Activated T-cell treated with anti-CD3 and anti-CD28 coated beads, Interleukin-2, amount 50 U/mL, for 24 hours (primary cell): ENCODE data around the gene STK26.
A peak's percentile ranks its signal among the peaks of the same experiment; 100 is the strongest.
"Not testable (repeated sequence)": the region's sequence is repeated elsewhere in the genome, so short reads cannot be mapped to it uniquely, and the experiment has no call there.

ENCODE experiments used
- DNase-seq: peaks from one replicate; pipeline ENCODE4 v3.0.0-alpha.2; 2020
- H3K27ac Mint-ChIP-seq: 2 replicates; pipeline ENCODE4 v1.8.0; 2020; ENCODE audit warnings: mild to moderate bottlenecking, mixed read lengths
- H3K27me3 Mint-ChIP-seq: 2 replicates; pipeline ENCODE4 v1.8.0; 2020; ENCODE audit warnings: mixed read lengths
- H3K36me3 Mint-ChIP-seq: 2 replicates; pipeline ENCODE4 v1.8.0; 2020; ENCODE audit warnings: low read depth, mixed read lengths
- H3K4me1 Mint-ChIP-seq: 2 replicates; pipeline ENCODE4 v1.8.0; 2020; ENCODE audit warnings: low read depth, mixed read lengths
- H3K4me3 Mint-ChIP-seq: 2 replicates; pipeline ENCODE4 v1.8.0; 2020; ENCODE audit warnings: mild to moderate bottlenecking, moderate library complexity, mixed read lengths
- H3K9me3 Mint-ChIP-seq: 2 replicates; pipeline ENCODE4 v1.8.0; 2020; ENCODE audit warnings: mixed read lengths

STK26 gene

GRCh38 chrX:132022967-132023895 lies at the start of gene STK26:
TSS of gene STK26 (plus strand) at chrX:132023302. CDS start at chrX:132023618, 316 bp downstream.
- H3K4me1 Mint-ChIP-seq: peaks cover 33% of the 10 kb centered on the region
- peak within 1 kb of the TSS; percentile 90 for H3K4me3 Mint-ChIP-seq
- DNase-seq: peak; percentile 82
- H3K9me3 Mint-ChIP-seq: no peaks in the 10 kb centered on the region
- peak within 1 kb of the TSS; percentile 94 for H3K27ac Mint-ChIP-seq
- H3K27me3 Mint-ChIP-seq: peaks cover 40% of the 10 kb centered on the region
- peaks cover 31% of the 10 kb centered on the region for H3K36me3 Mint-ChIP-seq

- Mint-ChIP-seq H3K4me1 (peaks cover 20% of the 10 kb centered on the region), H3K4me3 (no peak overlapping the region), H3K27me3 (peaks cover 21% of the 10 kb centered on the region), H3K36me3 (no peaks in the 10 kb centered on the region), H3K27ac (no peak overlapping the region), H3K9me3 (no peaks in the 10 kb centered on the region)
- DNase-seq: no peak
Measured at GRCh38 chrX:131975851-131976250, 47.3 kb upstream of the STK26 start.

GRCh38 chrX:131977619-131978018 lies 45.5 kb upstream of the STK26 start:
- peaks cover 30% of the 10 kb centered on the region for H3K4me1 Mint-ChIP-seq
- H3K27ac Mint-ChIP-seq: no peak overlapping the region
- DNase-seq: no peak
- no peak overlapping the region for H3K4me3 Mint-ChIP-seq
- H3K27me3 Mint-ChIP-seq: peaks cover 38% of the 10 kb centered on the region
- H3K36me3 Mint-ChIP-seq: no peaks in the 10 kb centered on the region
- no peaks in the 10 kb centered on the region for H3K9me3 Mint-ChIP-seq

- H3K4me1 Mint-ChIP-seq: peaks cover 42% of the 10 kb centered on the region
- DNase-seq: no peak
- no peaks in the 10 kb centered on the region for H3K36me3 Mint-ChIP-seq
- H3K9me3 Mint-ChIP-seq: no peaks in the 10 kb centered on the region
- no peak overlapping the region for H3K4me3 Mint-ChIP-seq
- H3K27me3 Mint-ChIP-seq: peaks cover 45% of the 10 kb centered on the region
- no peak overlapping the region for H3K27ac Mint-ChIP-seq
Measured at GRCh38 chrX:131979116-131979515, 44.0 kb upstream of the STK26 start.

- no peaks in the 10 kb centered on the region for H3K36me3 Mint-ChIP-seq
- no peaks in the 10 kb centered on the region for H3K9me3 Mint-ChIP-seq
- H3K27me3 Mint-ChIP-seq: peaks cover 39% of the 10 kb centered on the region
- DNase-seq: no peak
- no peak overlapping the region for H3K4me3 Mint-ChIP-seq
- H3K27ac Mint-ChIP-seq: peak overlapping the region; percentile 61
- H3K4me1 Mint-ChIP-seq: peaks cover 68% of the 10 kb centered on the region
Measured at GRCh38 chrX:131985526-131986049, 37.5 kb upstream of the STK26 start.

GRCh38 chrX:131987252-131987651 lies 35.9 kb upstream of the STK26 start:
- peaks cover 61% of the 10 kb centered on the region for H3K4me1 Mint-ChIP-seq

GRCh38 chrX:131988236-131988635 lies 34.9 kb upstream of the STK26 start:
- H3K36me3 Mint-ChIP-seq: no peaks in the 10 kb centered on the region
- no peak overlapping the region for H3K4me3 Mint-ChIP-seq
- peaks cover 35% of the 10 kb centered on the region for H3K27me3 Mint-ChIP-seq
- no peaks in the 10 kb centered on the region for H3K9me3 Mint-ChIP-seq
- peaks cover 51% of the 10 kb centered on the region for H3K4me1 Mint-ChIP-seq
- H3K27ac Mint-ChIP-seq: no peak overlapping the region
- DNase-seq: no peak

More at GRCh38 chrX:131987252-131987651, 35.9 kb upstream of the STK26 start:
- no peak for DNase-seq
- Mint-ChIP-seq H3K9me3 (no peaks in the 10 kb centered on the region), H3K27me3 (peaks cover 38% of the 10 kb centered on the region), H3K36me3 (no peaks in the 10 kb centered on the region), H3K4me3 (peak overlapping the region; percentile 57), H3K27ac (peak overlapping the region; percentile 90)

- Mint-ChIP-seq H3K4me1 (peaks cover 29% of the 10 kb centered on the region), H3K9me3 (no peaks in the 10 kb centered on the region), H3K36me3 (no peaks in the 10 kb centered on the region), H3K27me3 (peaks cover 32% of the 10 kb centered on the region), H3K27ac (peak overlapping the region; percentile 44), H3K4me3 (no peak overlapping the region)
- no peak for DNase-seq
Measured at GRCh38 chrX:132001127-132001526, 22.0 kb upstream of the STK26 start.

- Mint-ChIP-seq H3K9me3 (no peaks in the 10 kb centered on the region), H3K27ac (no peak overlapping the region), H3K27me3 (peaks cover 54% of the 10 kb centered on the region), H3K4me3 (no peak overlapping the region), H3K36me3 (no peaks in the 10 kb centered on the region), H3K4me1 (peaks cover 32% of the 10 kb centered on the region)
- DNase-seq: no peak
Measured at GRCh38 chrX:132004728-132005127, 18.4 kb upstream of the STK26 start.

- no peak overlapping the region for H3K27ac Mint-ChIP-seq
- no peak for DNase-seq
- H3K9me3 Mint-ChIP-seq: no peaks in the 10 kb centered on the region
- peaks cover 12% of the 10 kb centered on the region for H3K4me1 Mint-ChIP-seq
- peaks cover 45% of the 10 kb centered on the region for H3K27me3 Mint-ChIP-seq
- no peaks in the 10 kb centered on the region for H3K36me3 Mint-ChIP-seq
- H3K4me3 Mint-ChIP-seq: no peak overlapping the region
Measured at GRCh38 chrX:132009350-132009749, 13.8 kb upstream of the STK26 start.

- not testable (repeated sequence) for H3K9me3 Mint-ChIP-seq, H3K4me1 Mint-ChIP-seq, H3K27ac Mint-ChIP-seq, DNase-seq, H3K4me3 Mint-ChIP-seq, H3K36me3 Mint-ChIP-seq
- H3K27me3 Mint-ChIP-seq: peaks cover 42% of the 10 kb centered on the region
Measured at GRCh38 chrX:132010213-132010612, 12.9 kb upstream of the STK26 start.

GRCh38 chrX:132015875-132016274 lies 7.2 kb upstream of the STK26 start:
- H3K27ac Mint-ChIP-seq: no peak overlapping the region
- H3K4me1 Mint-ChIP-seq: peaks cover 29% of the 10 kb centered on the region
- no peak for DNase-seq
- no peaks in the 10 kb centered on the region for H3K36me3 Mint-ChIP-seq
- no peaks in the 10 kb centered on the region for H3K9me3 Mint-ChIP-seq
- no peak overlapping the region for H3K4me3 Mint-ChIP-seq
- peaks cover 25% of the 10 kb centered on the region for H3K27me3 Mint-ChIP-seq

- Mint-ChIP-seq H3K36me3 (no peaks in the 10 kb centered on the region), H3K27ac (peak overlapping the region; percentile 82), H3K9me3 (no peaks in the 10 kb centered on the region), H3K4me3 (no peak overlapping the region), H3K4me1 (peaks cover 36% of the 10 kb centered on the region), H3K27me3 (peaks cover 32% of the 10 kb centered on the region)
- no peak for DNase-seq
Measured at GRCh38 chrX:132016628-132017430, 6.3 kb upstream of the STK26 start.

GRCh38 chrX:132017431-132018185 lies 5.5 kb upstream of the STK26 start:
- H3K4me1 Mint-ChIP-seq: peaks cover 37% of the 10 kb centered on the region
- no peaks in the 10 kb centered on the region for H3K36me3 Mint-ChIP-seq
- H3K27ac Mint-ChIP-seq: peak overlapping the region; percentile 82
- H3K27me3 Mint-ChIP-seq: peaks cover 28% of the 10 kb centered on the region
- no peak for DNase-seq
- H3K4me3 Mint-ChIP-seq: no peak overlapping the region
- no peaks in the 10 kb centered on the region for H3K9me3 Mint-ChIP-seq
